Jurkat, Clone E6-1 (cell line): Measurements from ENCODE around the gene PTPN7. TPM values are rescaled to one million over a fixed set of nuclear protein-coding genes. Genes with fewer than 3 reads are reported as not detected.

Experiments
- DNase-seq: peaks from one replicate; pipeline ENCODE4 v3.0.0-alpha.2; 2011; ENCODE audit warnings: low read depth, low spot score
- H3K4me3 ChIP-seq: 2 replicates; pipeline ENCODE4 v1.5.1; 2011; ENCODE audit warnings: mild to moderate bottlenecking, low read length, control low read depth, moderate library complexity
- polyA plus RNA-seq: library from polyadenylated mRNA; unstranded; fragments of >200 nt; gene quantifications from one replicate; pipeline ENCODE4 v1.2.1, GENCODE V29; 2012; ENCODE audit warnings: missing spikeins; ENCODE audit not compliant: insufficient read length, insufficient read depth

PTPN7 gene
- 232 TPM for polyA plus RNA-seq

- peak within 1 kb of the TSS; percentile 79 for H3K4me3 ChIP-seq
- peak; percentile 89 for DNase-seq
Observed at GRCh38 chr1:202160377-202160940, at the start of gene PTPN7. Gene PTPN7, minus strand, starts transcription at chr1:202160602. Its CDS starts 1,200 bp downstream, at chr1:202159402.

GRCh38 chr1:202208351-202208857, 48.0 kb upstream of the PTPN7 start:
- no peak for DNase-seq
- H3K4me3 ChIP-seq: no peak overlapping the region

- no peak overlapping the region for H3K4me3 ChIP-seq
- DNase-seq: no peak
Observed at GRCh38 chr1:202207292-202207691, 46.9 kb upstream of the PTPN7 start.

- H3K4me3 ChIP-seq: no peak overlapping the region
- no peak for DNase-seq
Observed at GRCh38 chr1:202205523-202206190, 45.3 kb upstream of the PTPN7 start.

GRCh38 chr1:202204065-202204464, 43.7 kb upstream of the PTPN7 start:
- no peak for DNase-seq
- H3K4me3 ChIP-seq: no peak overlapping the region

GRCh38 chr1:202203238-202204039, 43.0 kb upstream of the PTPN7 start:
- DNase-seq: no peak
- H3K4me3 ChIP-seq: no peak overlapping the region

GRCh38 chr1:202202500-202203168, 42.2 kb upstream of the PTPN7 start:
- DNase-seq: no peak

GRCh38 chr1:202201971-202202370, 41.6 kb upstream of the PTPN7 start:
- DNase-seq: no peak
- no peak overlapping the region for H3K4me3 ChIP-seq

More at GRCh38 chr1:202202500-202203168, 42.2 kb upstream of the PTPN7 start:
- H3K4me3 ChIP-seq: no peak overlapping the region

- peak; percentile 57 for DNase-seq
Observed at GRCh38 chr1:202201266-202201665, 40.9 kb upstream of the PTPN7 start.

GRCh38 chr1:202200669-202201068, 40.3 kb upstream of the PTPN7 start:
- DNase-seq: no peak
- H3K4me3 ChIP-seq: no peak overlapping the region

More at GRCh38 chr1:202201266-202201665, 40.9 kb upstream of the PTPN7 start:
- H3K4me3 ChIP-seq: no peak overlapping the region

- no peak overlapping the region for H3K4me3 ChIP-seq
- no peak for DNase-seq
Observed at GRCh38 chr1:202200112-202200548, 39.7 kb upstream of the PTPN7 start.

- no peak for DNase-seq
- H3K4me3 ChIP-seq: no peak overlapping the region
Observed at GRCh38 chr1:202199040-202199889, 38.9 kb upstream of the PTPN7 start.

- H3K4me3 ChIP-seq: no peak overlapping the region
- DNase-seq: no peak
Observed at GRCh38 chr1:202198366-202198724, 37.9 kb upstream of the PTPN7 start.

GRCh38 chr1:202197653-202198365, 37.4 kb upstream of the PTPN7 start:
- H3K4me3 ChIP-seq: no peak overlapping the region
- no peak for DNase-seq

GRCh38 chr1:202194328-202194648, 33.9 kb upstream of the PTPN7 start:
- no peak overlapping the region for H3K4me3 ChIP-seq
- DNase-seq: no peak

- DNase-seq: no peak
- H3K4me3 ChIP-seq: no peak within 1 kb of the TSS
Observed at GRCh38 chr1:202193614-202194327, 33.4 kb upstream of the PTPN7 start, which contains the start of gene LGR6. Gene LGR6, plus strand, starts transcription at chr1:202193799. Its CDS starts 191 bp downstream, at chr1:202193990.
